ENCODE data around the gene PIGU. TPM values are rescaled to one million over a fixed set of nuclear protein-coding genes. Genes with fewer than 3 reads are reported as not detected.

PIGU gene
- total and polyA plus RNA-seq, 2 of the 13 experiments (the other 11 are each of a cell fraction or from before 2014, with no cell fraction given), result 45.5 to 231 TPM

GRCh38 chr20:34676642-34677373, at the start of gene PIGU (continued):
- no peak for TF ChIP-seq CCAR2 (optimal IDR thresholded peaks at IDR 0.05; ENCODE audit: low read depth, low read length)
- peak; percentile 92 for TF ChIP-seq ZBTB49 (CRISPR knock-in tag; IDR thresholded peaks at IDR 0.05; ENCODE audit: borderline replicate concordance)
- peak; percentile 29; the same call in 1 of the 2 replicates for TF ChIP-seq DDIT3 (CRISPR knock-in tag; IDR thresholded peaks at IDR 0.05)
- peak; percentile 69; the same call in 1 of the 2 replicates for TF ChIP-seq KIAA2018 (CRISPR knock-in tag; IDR thresholded peaks at IDR 0.05; ENCODE audit: borderline replicate concordance)
- TF ChIP-seq ZNF232 (CRISPR knock-in tag; IDR thresholded peaks at IDR 0.05; ENCODE audit: borderline replicate concordance), result peak; percentile 88
- no peak for TF ChIP-seq ZNF510 (CRISPR knock-in tag; IDR thresholded peaks at IDR 0.05; ENCODE audit: low read depth)
- peak; percentile 77; the same call in 1 of the 2 replicates for TF ChIP-seq ZSCAN21 (CRISPR knock-in tag; IDR thresholded peaks at IDR 0.05; ENCODE audit: borderline replicate concordance)
- TF ChIP-seq SCMH1 (CRISPR knock-in tag; IDR thresholded peaks at IDR 0.05; ENCODE audit: borderline replicate concordance), result no peak
- peak; percentile 88 for TF ChIP-seq DZIP1 (CRISPR knock-in tag; IDR thresholded peaks at IDR 0.05)
- TF ChIP-seq ZNF816 (CRISPR knock-in tag; IDR thresholded peaks at IDR 0.05; ENCODE audit: borderline replicate concordance), result peak; percentile 76
- TF ChIP-seq ZNF138 (CRISPR knock-in tag; IDR thresholded peaks at IDR 0.05; ENCODE audit: low read depth), result peak; percentile 80; the same call in 1 of the 2 replicates
